ENCODE data around the gene SYTL2.
"Not testable (repeated sequence)": the region's sequence is repeated elsewhere in the genome, so short reads cannot be mapped to it uniquely, and the experiment has no call there.

The SYTL2 gene

GRCh38 chr11:85795712-85796487, 15.0 kb downstream of the SYTL2 start:
- no peak for DNase-seq (ENCODE audit: low spot score)

- DNase-seq (ENCODE audit: low spot score): no peak
Measured at GRCh38 chr11:85791409-85791990, 19.4 kb downstream of the SYTL2 start.

DNA sequence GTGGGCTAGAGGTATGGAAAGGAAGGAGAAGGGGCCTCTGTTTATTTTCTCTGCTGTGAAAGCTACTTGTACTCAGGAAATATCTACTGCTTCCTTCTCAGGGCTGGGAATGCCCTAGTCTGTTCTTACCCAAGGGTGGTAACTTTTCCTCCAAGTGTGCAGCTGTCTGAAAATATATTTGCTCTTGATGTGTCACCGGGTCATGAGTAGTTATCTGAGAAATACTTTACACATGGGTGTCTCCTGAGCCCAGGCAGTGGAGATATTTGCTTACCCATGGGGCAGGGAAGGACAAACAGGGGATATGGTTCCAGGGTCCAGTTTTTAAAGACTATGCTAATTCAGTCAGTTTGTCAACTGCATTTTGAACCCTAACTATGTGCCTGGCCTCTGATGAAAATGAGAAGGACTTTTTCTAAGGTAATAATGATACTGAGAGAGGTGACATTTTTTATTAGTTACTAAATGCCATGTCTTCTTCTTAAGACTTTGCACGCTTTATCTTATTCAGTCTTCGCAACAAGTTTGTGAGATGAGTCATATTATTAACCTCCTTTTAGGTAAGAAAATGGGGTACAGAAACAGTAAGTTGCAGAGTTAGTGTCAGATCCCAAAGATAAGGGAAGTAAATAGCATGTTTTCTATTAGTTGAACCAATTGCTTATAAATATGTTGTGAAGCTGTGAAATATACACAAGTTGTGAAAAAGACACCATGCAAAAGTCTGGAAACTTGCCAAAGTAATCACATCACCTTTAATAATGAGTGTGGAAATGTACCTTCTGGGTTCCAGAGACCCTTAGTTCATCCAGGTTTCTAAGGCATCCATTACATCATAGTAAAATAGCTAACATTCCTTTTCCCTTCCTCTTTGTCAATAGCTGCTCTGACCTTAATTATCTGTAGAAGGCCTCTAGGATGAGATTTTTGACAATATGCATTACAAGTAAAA, 22.9 kb downstream of the SYTL2 start:
- no peak for DNase-seq (ENCODE audit: low spot score)

GRCh38 chr11:85787168-85787567, 23.8 kb downstream of the SYTL2 start:
- DNase-seq (ENCODE audit: low spot score): no peak

DNA sequence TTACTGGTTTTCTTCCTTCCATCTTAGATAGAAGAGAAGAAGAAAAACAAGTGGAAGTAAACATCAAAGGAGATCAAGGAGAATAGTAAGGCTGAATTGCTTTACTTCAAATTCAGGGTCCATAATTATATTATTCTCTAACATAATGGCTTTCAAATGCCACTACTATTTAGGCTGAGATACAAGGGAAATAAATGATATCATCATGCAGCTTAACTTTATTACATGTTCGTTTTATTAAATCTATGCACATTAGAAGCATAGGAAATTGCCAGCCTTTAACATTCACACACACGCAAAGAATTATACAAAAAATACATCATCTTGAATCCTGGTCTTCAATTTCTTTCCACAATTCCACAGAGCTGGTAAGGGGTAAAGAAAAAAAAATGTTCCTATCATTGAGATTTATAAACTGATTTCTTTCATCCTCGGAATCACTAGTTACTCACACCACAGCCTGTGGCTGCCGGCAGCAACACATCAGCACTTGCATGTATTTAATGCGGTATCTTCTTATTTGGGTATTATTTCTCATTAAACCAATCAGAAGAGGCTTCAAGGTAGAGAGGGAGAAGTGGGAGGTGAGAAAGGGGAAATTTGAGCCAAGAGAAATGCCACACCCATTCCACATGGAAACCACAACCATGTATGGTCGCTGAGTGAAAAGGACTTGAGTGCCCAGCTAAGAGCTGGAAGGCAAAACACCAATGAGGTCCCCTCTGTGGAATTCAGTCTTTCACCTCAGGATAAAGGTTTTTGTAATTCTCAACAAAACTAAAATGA, 26.3 kb downstream of the SYTL2 start:
- DNase-seq (ENCODE audit: low spot score): no peak

DNA sequence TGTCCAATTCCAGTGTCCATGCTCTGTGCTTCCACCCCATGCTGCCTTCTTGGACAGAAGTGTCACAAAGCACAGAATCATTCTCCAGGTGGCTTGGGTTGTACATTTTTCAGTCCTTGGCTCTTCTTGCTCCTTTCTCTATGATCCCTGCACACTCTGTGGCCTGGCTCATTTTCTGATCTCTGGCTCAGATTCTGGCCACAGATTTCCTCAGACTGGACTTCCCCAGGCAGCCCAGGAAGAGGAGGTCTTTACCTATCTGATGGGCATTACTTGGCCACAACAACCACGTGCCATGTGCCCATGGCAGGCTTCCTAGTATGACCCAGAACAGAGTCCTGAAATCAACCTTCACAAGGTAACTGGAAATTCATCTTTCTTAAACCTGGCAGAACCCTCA, 27.2 kb downstream of the SYTL2 start:
- DNase-seq (ENCODE audit: low spot score): no peak

GRCh38 chr11:85780780-85781517, 30.0 kb downstream of the SYTL2 start:
- not testable (repeated sequence) for DNase-seq (ENCODE audit: low spot score)

GRCh38 chr11:85779956-85780640, 30.8 kb downstream of the SYTL2 start:
- DNase-seq (ENCODE audit: low spot score): no peak

- DNase-seq (ENCODE audit: low spot score): not testable (repeated sequence)
Measured at GRCh38 chr11:85777603-85777972, 33.4 kb downstream of the SYTL2 start.

- peak; percentile 83 for DNase-seq (ENCODE audit: low spot score)
Measured at GRCh38 chr11:85776951-85777602, 33.9 kb downstream of the SYTL2 start.

- no peak for DNase-seq (ENCODE audit: low spot score)
Measured at GRCh38 chr11:85774256-85775101, 36.5 kb downstream of the SYTL2 start.

DNA sequence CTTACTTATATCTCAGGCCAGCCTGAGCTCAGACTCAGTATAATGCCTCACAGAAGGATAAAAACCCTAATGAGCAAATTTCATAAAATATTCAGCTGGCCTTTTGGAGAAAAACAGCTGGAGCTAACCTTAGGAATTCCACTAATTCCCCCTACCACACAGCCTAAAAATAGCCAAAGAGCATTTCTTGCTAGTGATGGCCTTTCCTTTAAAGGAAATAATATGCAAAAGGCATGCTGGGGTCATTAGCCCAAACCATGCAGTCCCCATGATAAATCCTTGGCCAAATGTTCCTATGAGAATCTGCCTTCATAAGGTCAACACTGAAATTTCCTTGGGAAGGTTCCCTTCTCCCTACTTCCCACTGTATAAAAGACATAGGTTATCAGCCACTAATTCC, 38.2 kb downstream of the SYTL2 start:
- DNase-seq (ENCODE audit: low spot score): no peak

DNA sequence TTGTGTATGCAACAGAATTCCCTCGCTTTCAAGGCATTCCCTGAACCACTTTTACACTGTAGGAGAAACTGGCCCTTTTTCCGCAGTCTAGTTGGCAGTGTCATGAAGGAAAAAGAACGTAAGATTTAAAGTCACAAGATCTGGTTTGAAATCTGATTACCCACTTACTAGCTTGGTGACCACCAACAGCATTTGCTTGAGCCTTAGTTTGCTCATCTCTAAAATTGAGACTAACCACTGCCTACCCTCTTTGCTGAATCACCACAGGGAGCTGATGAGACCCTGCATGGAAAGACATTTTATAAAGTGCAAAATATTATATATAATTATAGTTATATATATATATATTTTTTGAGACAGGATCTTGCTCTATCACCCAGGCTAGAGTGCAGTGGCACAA, 39.4 kb downstream of the SYTL2 start:
- DNase-seq (ENCODE audit: low spot score): no peak

DNA sequence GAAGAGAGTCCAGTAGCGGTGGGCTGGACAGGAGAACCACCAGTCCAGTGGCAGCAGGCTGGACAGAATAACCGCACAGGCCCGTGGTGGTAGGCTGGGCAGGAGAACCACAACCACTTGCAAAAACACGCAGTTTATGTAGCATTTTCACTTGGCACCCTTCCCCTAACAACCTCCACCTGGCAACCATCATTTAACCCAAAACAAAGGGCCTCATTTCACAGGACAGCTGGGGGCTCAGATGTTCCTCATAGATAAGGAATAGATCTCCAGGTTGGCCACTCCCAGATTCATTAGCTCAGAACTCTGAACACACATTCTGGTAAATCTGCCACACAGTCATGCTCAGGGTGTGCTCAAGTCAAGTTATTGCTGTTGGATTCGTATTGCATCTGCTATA, 41.2 kb downstream of the SYTL2 start:
- no peak for DNase-seq (ENCODE audit: low spot score)

- no peak for DNase-seq (ENCODE audit: low spot score)
Measured at GRCh38 chr11:85768473-85769146, 42.3 kb downstream of the SYTL2 start.

GRCh38 chr11:85767246-85767945, 43.5 kb downstream of the SYTL2 start:
- DNase-seq (ENCODE audit: low spot score): no peak

DNA sequence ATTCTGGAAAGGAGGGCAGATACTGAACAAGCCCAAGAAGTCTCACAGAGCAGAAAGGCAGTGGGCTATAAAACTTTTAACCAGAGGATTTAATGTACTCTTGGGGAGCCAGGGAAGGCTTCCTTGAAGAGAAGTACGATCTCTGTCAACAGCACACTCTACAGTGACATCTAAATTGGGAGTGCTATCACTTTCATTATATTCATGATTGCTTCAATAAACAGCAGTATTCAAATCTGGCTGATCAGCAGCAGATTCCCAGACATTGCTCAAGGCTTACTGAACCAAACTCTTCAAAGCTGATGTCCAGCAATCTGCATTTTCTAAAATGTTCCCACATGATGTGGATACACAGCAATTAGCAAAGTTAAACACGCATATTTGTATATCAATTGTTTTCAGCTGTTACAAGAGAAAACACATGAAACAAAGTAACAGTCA, 44.2 kb downstream of the SYTL2 start:
- DNase-seq (ENCODE audit: low spot score): no peak

GRCh38 chr11:85764796-85765195, 46.1 kb downstream of the SYTL2 start:
- DNase-seq (ENCODE audit: low spot score): no peak

Data from globus pallidus (tissue), 1 donor.